D721Med (cell line): Measurements from ENCODE around the gene PEAK1.

Source experiments
- DNase-seq: peaks from one replicate; pipeline ENCODE4 v3.0.0; 2011; ENCODE audit warnings: low spot score; ENCODE audit not compliant: insufficient read length
- FAIRE-seq: peaks from 2 replicates; lab custom pipeline; 2011; peaks lifted over from hg19 to GRCh38; lab: Jason Lieb, UNC
- CTCF ChIP-seq: IDR thresholded peaks from 2 replicates; pipeline ENCODE4 v1.5.1; 2012; ENCODE audit warnings: mild to moderate bottlenecking, control low read depth; ENCODE audit not compliant: insufficient read depth; ENCODE audit errors: missing control alignments

PEAK1 gene

GRCh38 chr15:77066971-77067690 lies 352.8 kb downstream of the PEAK1 start:
- FAIRE-seq (no peak), DNase-seq (no peak)
- no peak for TF ChIP-seq CTCF

- TF ChIP-seq CTCF: no peak
- DNase-seq (no peak), FAIRE-seq (no peak)
Measured at GRCh38 chr15:77064539-77065308, 355.2 kb downstream of the PEAK1 start.

- TF ChIP-seq CTCF: no peak
- no peak for FAIRE-seq
Measured at GRCh38 chr15:77064063-77064462, 355.8 kb downstream of the PEAK1 start.

GRCh38 chr15:77063249-77063648 lies 356.7 kb downstream of the PEAK1 start:
- no peak for TF ChIP-seq CTCF
- FAIRE-seq: no peak
- no peak for DNase-seq

More at GRCh38 chr15:77064063-77064462, 355.8 kb downstream of the PEAK1 start:
- DNase-seq: no peak

- FAIRE-seq (no peak), DNase-seq (no peak)
- TF ChIP-seq CTCF: no peak
Measured at GRCh38 chr15:77060546-77060945, 359.4 kb downstream of the PEAK1 start.

GRCh38 chr15:77059786-77060361 lies 360.0 kb downstream of the PEAK1 start:
- no peak for TF ChIP-seq CTCF
- FAIRE-seq (no peak), DNase-seq (no peak)
